ENCODE measurements around the gene TCTN3.
"Not testable (repeated sequence)": the region's sequence is repeated elsewhere in the genome, so short reads cannot be mapped to it uniquely, and the experiment has no call there.

TCTN3 gene

DNA sequence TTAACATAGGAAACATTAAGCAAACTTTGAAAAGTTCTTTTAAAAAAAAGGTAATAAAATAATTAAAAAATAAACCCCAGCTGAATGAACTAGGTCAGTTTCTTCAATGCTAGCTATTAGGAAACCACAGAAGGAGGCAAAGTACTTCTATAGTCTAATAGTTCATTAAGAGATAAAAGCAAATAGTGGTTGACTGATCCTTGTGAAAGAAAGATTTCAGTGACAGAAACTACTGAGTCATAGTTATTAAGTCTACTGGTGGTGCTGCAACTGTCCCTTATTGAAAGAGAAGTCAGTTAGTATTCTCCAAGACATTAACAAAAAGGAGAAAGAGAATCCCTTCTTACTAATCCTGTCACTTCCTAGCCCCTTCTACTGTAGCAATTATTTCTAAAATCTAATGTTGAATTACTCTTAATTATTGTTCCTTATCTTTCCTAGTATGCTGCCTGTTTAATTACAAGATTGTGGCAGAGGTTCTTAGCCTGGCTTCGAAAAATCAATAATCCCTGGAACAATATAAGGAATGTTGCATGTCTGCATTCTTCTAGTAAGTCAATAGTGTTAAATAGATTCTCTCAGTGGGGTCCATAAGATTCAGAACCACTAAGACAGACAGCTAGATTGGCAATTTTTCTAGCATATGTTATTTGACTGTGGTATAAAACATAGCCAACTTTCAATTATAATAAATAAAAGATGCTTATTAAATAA lies 18.2 kb downstream of the TCTN3 start:
- no peak for DNase-seq

DNA sequence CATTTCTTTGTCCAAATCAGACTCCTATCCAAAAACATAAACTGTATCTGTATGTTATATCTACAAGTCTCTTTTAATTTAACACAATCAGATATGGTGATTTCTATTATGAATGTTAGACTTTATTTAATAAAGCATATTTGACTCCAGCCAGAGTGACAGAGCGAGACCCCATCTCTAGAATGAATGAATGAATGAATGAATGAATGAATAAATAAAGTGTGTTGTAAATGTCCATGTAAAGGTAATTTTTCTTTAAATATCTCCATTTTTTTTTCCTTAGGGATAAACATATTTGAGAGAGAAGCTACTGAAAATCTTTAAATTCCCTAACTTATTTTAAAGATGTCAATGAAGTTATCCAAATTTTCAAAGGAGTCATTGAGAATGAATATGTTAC lies 19.1 kb downstream of the TCTN3 start:
- no peak for DNase-seq

DNA sequence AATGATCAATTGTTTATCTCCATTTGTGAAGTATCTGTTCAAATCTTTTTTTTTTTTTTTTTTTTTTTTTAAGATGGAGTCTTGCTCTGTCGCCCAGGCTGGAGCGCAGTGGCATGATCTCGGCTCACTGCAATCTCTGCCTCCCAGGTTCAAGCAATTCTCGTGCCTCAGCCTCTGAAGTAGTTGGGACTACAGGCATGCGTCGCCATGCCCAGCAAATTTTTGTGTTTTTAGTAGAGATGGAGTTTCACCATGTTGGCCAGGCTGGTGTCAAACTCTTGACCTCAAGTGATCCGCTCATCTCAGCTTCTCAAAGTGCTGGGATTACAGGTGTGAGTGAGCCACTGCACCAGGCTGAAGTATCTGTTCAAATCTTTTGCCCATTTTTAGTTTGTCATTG lies 21.1 kb downstream of the TCTN3 start:
- not testable (repeated sequence) for DNase-seq

DNA sequence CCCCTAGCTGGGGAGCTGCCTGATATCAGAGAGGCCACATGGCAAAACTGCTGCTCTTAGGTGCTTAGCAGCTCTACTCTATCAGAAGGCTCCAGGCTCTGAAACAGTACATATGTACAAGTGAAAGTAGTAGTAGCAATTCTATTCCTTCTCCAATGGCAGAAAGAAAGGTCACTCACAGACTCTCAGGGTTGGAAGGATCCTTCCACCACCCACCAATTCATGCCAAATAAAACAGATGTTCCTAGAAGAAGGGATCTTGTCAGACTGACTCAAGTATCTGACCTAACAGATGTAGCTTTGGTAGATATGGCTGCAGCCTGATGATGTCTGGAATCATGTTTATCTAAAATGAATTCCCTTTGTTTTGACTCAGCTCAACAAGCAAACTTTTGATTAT lies 29.2 kb downstream of the TCTN3 start:
- no peak for DNase-seq

DNA sequence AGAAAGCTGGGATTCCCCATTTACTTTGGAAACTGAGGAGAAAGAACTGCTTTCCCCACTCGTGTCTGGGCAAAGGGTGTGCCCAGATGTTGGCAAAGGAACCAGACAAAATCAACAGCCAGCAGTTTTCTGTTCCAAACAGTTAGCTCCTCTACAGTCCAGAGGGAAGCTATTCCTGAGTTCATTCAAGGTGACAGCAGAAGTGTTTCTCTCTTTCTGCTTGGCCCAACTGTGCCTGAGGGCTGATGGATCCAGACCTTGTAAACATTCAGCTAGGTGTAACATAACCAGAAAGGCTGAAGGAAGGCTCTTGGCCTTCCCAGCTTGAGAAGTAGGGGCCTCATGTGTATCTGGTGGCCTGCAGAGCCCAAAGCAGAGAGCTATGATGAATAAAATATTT lies 30.2 kb downstream of the TCTN3 start:
- DNase-seq = no peak

DNA sequence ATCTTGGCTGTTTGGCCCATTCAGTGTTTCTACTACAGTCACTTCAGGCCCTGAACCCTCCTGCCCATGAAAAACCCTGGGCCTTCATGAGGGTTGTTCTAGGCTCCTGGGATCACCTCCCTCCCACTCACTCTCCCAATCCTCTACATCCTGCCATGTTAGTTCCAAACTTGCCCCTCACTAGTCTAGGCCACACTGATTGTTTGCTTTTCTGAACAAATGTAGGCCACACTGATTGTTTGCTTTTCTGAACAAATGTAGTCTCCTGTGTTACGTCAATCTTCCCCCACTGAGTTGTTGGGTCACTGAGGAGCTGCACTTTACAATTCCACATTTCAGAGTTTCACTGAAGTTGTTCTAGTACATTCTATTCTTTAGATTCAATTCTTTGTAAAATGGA lies 31.9 kb downstream of the TCTN3 start:
- no peak for DNase-seq

DNA sequence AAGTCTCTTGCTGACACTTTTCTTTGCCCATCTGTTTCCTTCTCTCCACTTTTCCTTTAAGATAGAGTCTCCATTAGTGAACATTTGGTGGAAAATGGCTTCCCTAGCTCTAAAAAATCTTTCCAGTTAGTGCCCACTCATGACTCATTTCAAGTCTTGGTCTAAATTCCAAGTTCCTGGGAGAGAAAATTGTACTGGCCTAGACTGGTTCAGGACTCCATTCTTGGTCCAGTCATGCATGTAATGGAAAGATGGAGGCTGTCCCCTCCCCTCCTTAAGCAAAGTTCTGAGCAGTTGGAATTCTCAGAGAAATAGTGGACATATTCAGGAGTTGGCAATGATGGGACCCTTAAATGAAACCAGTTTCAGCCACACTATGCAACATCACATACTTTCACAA lies 33.4 kb downstream of the TCTN3 start:
- DNase-seq = no peak

DNA sequence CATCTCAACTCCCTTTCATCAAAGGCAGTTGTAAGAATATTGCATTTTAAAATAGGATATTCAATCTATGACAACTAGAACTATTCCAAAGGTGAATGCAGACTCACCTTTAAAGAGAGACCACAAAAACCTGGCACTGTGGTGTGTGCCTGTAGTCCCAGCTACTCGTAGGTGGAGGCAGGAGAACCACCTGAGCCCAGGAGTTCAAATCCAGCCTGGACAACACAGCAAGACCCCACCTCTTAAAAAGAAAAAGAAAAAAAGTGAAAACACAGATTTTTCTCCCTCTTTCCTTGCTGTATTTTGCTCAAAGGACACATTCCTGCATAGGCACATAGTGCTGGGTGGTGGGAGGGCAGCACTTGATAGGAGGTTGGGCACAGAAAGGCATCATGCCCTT lies 36.5 kb downstream of the TCTN3 start:
- DNase-seq = no peak

DNA sequence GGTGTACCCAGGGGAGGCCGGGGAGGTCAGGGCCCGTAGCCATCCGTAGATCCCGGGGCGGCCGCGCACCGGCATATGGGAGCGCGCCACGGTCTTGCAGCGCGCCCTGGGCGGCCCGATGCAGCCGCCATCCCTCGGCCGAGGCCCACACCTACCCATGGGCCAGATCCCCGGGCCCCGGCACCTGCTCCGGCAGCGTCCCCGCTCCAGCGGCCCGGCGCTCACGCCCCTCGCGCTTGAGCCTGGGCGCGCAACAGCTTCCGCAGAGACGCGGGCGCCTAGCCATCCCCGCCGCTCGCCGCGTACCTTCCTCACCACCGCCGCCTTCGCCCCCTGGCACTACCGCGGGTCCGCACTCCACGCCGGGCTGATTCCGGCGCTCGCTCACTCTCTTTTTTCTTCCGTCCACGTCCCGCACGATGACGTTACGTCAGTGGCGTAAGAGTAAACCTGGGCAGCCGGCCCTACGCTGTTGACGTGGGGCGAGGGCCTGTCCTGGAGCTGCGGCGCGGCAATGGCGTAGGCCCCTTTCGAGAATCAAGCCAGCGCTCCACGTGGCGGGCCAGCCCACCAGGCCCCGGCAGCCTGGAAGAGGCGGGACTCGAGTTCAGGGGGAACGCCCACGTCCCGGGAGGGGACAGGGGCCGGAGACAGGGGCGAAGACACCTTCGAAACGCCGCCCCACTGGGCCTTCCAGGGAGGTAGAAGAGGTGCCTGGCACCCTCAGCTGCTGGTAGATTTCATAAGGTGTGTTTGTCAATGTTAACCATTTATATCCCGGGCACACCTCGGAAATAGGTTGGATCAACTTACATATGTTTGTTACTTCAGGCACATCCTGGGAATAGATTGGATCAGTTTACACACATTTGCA lies 37.2 kb downstream of the TCTN3 start, which contains the start of gene ALDH18A1:
ALDH18A1 (minus strand) TSS at position 421 of the 874 bp plus-strand sequence. CDS start 3,334 bp downstream, outside the sequence.
- DNase-seq = peak; percentile 61

DNA sequence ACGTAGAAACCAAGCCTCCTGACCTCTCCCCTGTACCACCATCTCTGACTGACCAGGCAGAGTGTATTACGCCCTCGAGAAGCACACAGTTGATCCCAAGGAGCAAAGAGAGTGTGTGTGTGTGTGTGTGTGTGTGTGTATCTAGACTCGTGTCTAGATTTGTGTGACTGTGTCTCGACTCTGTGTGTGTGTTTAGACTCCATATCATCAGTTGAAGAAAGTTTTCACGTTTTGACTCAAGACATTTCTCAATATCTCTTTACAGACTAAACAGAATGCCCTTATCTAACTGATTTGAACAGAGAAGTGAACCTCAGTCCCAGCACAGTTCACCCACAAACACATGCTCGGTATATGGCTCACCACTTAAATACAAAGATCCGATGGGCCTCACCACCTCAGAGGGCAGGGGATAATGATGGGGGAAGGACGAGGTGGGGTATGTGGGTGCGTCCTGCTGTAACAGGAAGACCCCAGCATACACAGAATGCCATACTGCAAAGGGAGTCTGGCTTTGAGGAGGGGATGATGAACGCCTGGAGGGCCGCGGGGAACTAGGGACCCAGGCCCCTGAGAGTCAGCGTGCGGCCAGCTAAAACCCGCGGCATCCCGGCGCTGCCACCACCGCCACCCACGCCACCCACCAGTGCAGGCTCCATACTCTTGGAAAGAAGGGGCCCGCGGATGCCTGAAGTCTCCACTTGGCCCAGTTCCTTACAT lies 38.0 kb downstream of the TCTN3 start:
- no peak for DNase-seq

DNA sequence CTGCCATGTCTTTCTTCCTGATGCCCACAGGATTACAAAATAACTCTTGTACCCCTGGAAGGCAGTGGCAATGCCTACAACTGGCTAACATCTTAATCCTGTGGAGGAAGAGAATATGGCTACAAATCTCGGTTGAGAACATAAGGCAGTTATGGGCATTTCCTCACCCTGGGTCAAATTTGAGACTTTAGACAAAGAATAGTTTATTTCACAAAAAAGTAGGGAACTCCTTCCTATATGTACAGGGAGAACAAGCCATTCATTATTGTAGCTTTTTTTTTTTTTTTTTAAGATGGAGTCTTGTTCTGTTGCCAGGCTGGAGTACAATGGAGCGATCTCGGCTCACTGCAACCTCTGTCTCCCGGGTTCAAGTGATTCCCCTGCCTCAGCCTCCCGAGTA lies 39.8 kb downstream of the TCTN3 start:
- DNase-seq = no peak

DNA sequence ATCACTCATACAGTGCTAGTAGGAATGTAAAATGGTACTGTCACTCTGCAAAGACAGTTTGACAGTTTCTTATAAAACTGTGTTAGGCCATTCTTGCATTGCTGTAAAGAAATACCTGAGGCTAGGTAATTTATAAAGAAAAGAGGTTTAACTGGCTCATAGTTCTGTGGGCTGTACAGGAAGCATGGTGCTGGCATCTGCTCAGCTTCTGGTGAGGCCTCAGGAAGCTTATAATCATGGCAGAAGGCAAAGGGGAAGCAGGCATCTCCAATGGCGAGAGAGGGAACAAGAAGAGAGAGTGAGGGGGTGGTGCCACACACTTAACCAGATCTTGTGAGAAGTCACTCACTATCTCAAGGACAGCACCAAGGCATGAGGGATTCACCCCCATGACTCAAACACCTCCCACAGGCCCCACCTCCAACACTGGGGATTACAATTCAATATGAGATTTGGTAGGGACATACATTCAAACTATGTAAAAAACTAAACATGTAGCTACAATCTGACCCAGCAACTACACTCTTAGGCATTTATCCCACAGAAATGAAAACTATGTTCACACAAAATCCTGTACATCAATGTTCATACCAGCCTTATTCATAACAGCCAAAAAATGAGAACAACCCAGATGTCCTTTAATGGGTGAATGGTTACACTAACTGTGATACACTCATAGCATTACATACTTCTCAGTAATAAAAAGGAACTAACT lies 42.2 kb downstream of the TCTN3 start:
- no peak for DNase-seq

DNA sequence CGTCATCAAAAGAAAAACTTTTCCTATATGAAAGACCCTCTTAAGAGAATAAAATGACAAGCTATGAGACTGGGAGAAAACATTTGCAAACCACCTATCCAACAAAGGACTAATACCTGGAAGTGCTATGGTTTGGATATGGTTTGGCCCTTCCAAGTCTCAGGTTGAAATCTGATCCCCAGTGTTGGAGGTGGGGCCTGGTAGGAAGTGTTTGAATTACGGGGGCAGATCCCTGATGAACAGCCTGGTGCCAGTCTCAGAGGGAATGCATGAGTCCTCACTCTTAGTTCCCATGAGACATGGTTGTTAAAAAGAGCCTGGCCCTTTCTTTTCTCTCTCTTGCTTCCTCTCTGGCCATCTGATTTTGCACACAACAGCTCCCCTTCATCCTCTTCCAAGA lies 43.5 kb downstream of the TCTN3 start:
- DNase-seq = no peak

DNA sequence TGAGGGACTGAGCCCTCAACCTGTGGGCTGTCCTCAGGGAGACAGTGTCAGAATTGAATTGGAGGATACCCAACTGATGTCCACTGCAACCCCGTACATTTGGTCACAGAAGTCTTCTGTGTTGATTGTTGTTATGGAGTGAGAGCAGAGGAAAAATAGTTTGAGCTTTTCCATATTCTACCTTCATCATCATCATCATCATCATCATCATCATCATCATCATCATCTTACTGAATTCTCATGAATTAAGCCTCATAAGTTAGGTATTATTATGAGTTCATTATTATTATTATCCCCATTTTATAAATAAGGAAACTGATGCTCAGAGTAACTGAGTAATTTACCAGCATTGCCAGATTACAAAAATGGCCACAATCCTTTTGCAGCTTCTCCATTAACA lies 45.6 kb downstream of the TCTN3 start:
- DNase-seq = no peak

DNA sequence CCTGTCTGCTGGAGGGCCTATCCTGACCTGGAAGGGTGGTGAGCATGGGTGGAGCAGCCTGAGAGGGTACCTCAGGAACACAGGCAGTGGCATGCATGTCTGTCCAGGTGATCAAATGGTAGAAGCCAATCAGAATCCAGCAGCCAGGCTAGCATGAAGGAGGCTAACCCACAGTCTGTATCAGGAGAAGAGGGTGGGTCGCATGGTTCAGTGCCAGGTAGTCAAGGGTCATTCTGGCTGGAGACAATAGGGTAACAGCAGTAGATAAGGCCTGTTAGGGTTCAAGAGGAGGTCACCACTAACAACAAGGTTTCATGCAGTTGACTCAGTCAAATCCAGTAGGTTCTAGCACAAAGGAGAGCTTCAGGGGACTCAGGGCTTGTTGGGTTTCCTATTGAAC lies 47.6 kb downstream of the TCTN3 start:
- no peak for DNase-seq

DNA sequence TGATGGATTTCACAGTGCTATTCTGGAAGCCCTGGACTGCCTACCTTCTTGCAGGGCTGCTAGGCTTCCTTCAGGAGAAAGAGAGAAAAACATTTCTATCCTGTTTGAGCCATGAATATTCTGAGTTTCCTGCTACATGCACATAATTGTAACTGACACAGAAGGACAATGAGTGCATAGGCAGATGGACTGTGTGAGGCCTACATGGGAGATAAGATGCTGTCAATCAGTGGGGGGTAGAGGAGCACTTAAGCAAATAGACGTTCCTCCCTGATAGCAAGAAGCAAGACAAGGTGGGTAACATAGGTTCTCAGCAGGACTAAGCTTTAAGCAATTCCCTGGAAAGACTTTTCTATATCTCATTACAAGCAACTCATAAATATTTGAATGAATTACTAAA lies 48.8 kb downstream of the TCTN3 start:
- DNase-seq = no peak

DNA sequence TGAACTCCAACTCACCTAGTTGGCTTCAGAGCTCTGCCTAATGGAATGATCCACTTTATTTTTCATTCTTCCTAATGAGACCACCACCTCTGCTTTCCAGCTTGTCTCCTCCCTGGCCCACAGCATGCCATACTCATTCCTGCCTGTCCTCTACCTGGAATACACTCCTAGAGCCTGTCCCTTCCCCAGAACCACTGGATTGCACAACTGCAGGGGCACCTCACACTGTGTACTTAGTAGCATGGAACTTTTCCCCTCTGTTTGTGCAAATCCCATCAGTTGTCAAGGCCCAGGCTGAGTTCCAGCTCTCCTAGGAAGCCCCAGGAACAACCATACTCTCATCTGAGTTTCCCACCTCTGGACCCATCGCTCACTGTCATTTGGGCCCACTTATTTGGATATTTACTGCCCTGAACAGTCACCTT lies 52.8 kb downstream of the TCTN3 start:
- no peak for DNase-seq

DNA sequence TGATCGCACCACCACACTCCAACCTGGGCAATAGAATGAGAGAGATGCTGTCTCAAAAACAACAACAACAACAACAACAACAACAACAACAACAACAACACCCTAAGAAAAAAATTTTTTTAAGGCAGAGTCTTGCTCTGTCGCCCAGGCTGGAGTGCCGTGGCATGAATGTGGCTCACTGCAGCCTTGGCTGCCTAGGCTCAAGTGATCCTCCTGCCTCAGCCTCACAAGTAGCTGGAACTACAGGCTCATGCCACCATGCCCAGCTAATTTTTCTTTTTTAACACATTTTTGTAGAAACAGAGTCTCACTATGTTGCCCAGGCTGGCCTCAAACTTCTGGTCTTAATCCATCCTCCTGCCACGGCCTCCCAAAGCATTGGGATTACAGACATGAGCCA lies 55.8 kb downstream of the TCTN3 start:
- DNase-seq = no peak

DNA sequence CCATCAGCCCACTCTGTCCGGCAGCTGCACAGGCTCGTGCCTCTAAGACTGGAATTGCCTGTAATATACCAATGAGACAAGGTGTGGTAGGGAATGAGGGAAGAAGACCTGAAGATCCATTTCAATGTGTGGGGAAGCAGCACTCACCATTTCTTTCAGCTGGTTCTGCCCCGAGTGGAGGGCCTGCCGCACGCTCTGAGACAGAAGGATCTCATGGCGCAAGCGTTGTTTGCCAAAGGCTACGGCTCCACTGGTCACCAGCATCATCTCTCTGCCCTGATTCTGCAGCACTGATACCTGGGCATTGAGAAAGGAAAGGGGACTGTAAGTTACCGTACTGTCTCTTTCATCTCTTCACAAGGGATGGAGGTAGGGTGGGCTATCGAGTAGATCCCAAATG lies 56.6 kb downstream of the TCTN3 start:
- no peak for DNase-seq

DNA sequence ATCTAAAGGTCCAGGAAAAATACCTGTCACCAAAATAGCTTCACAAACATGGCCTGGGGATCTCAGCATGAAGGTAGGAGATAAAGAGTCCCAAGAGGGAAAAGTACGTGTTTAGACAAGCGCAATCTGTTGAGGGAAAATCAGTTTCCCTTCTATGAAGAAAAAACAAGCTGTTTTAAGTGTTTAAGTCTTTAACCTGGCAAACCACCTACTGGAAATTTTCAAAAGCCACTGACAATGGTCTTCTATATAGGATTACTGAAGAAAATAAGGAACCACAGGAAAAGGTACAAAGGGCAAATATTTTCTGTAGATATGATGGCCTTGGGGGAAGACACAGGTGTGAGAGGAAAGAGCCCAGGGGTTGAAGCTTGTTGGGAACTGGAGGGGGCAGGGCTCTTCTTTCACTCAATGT lies 58.4 kb downstream of the TCTN3 start:
- no peak for DNase-seq

DNA sequence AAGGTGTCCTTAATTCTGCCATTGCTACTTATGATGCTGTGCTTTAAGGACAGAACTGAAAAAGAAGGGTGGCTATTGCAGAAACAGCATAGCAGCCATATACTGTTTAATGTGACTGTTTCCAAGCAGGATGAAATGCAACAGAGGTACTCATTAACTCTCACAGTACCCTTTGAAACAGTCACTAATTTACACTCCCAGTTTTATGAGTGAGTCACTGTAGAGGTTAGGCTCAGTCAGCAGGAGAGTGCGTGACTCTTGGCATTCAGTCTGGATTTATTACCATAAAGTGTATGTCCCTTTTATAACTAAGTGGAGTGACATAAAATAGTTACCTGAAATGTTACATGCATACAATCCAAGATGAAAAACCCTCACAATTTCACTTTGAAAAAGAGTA lies 64.9 kb downstream of the TCTN3 start:
- no peak for DNase-seq

DNA sequence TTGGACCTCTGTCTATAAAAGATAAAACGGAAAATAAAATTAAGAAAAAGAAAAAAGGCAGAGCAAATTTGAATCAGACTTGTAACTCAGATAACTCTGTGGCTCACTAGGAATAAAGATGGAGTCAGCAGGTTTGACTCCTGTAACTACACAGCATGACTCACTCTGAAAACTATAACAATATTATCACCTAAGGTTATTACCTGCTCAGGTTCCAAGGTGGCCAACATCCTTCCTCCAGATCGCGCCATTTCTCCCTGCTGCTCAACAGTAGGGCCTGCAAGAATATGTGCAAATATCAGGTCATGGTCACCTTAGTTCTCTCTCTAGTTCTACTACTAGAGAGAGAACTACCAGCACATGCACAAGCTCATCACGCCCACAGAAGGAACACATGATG lies 67.2 kb downstream of the TCTN3 start:
- no peak for DNase-seq

DNA sequence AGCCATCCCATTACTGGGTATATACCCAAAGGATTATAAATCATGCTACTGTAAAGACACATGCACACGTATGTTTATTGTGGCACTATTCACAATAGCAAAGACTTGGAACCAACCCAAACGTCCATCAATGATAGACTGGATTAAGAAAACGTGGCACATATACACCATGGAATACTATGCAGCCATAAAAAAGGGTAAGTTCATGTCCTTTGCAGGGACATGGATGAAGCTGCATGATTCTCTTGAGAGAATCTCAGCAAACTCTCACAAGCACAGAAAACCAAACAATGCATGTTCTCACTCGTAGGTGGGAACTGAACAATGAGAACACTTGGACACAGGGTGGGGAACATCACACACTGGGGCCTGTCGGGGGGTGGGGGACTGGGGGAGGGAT lies 73.3 kb downstream of the TCTN3 start:
- DNase-seq = not testable (repeated sequence)
